ENCODE results near the gene IL17RC.

DNA sequence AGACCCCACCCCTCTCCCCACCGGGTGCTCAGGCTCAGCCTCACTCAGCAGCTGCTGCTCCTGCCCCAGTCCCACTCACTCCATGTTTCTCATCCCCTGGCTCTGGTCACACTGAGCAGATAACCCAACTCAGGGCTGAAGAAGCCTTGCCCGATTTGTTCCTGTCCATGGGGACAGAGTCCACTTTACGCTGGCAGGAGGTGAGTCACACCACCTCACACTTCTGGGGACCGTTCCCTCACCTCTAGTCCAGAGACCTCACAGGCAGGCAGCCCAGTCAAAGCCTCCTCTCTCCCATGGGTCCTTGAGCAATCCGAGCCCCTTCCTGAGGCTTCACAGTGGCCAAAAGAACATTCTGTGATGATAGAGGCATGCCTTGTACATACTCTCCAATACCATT lies 38.2 kb upstream of the IL17RC start:
- no peak for TF ChIP-seq EZH2 (IDR thresholded peaks at IDR 0.05; ENCODE audit: low read length, missing control alignments)
- TF ChIP-seq, protein P1, sequence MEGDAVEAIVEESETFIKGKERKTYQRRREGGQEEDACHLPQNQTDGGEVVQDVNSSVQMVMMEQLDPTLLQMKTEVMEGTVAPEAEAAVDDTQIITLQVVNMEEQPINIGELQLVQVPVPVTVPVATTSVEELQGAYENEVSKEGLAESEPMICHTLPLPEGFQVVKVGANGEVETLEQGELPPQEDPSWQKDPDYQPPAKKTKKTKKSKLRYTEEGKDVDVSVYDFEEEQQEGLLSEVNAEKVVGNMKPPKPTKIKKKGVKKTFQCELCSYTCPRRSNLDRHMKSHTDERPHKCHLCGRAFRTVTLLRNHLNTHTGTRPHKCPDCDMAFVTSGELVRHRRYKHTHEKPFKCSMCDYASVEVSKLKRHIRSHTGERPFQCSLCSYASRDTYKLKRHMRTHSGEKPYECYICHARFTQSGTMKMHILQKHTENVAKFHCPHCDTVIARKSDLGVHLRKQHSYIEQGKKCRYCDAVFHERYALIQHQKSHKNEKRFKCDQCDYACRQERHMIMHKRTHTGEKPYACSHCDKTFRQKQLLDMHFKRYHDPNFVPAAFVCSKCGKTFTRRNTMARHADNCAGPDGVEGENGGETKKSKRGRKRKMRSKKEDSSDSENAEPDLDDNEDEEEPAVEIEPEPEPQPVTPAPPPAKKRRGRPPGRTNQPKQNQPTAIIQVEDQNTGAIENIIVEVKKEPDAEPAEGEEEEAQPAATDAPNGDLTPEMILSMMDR (conservative IDR thresholded peaks at IDR 0.05 in 1 of 2, IDR thresholded peaks at IDR 0.05 in 1 of 2; ENCODE audit: low read depth in 1 of 2, low read length in 2 of 2): no peak
